ENCODE results near the gene CCSER1. TPM values are rescaled to one million over a fixed set of nuclear protein-coding genes. Genes with fewer than 3 reads are reported as not detected.
"Not testable (repeated sequence)": the region's sequence is repeated elsewhere in the genome, so short reads cannot be mapped to it uniquely, and the experiment has no call there.

The CCSER1 gene
- total RNA-seq, 1 donor from 2014 or later = 8.4 TPM

DNA sequence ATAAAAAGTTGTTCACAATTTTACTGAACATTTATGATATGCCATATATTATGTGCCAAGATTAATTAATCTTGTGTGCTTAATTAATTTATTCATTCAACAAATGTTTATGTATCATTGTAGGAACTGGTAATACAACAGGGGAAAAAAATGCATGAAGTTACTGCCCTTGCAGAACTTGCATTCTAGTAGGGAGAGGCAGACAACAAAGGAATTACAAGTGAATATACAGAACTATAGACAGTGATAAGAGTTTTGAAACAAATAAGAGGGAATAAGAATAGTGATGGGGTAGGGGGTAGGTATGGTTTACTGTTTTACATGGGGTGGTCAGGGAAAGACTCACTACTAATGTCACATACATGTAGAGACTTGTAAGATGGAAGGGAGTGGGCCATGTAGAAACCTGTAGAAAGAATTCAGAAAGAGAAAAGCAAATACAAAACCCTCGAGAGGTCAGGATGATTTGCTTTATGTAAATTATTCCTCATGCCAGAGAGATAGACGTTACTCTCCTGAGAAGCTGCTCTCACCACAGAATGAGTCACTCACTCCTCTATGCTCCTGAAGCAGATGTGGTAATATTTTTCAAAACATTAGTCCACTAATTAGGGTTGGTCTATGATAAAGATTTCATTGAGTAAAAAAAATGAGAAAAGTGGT lies 1321.6 kb downstream of the CCSER1 start:
- H3K4me1 ChIP-seq = no peaks in the 10 kb centered on the region
- no peak for ATAC-seq
- no peak for DNase-seq
- no peaks in the 10 kb centered on the region for H3K36me3 ChIP-seq
- no peak for TF ChIP-seq CTCF (IDR thresholded peaks at IDR 0.05)
- H3K4me3 ChIP-seq = no peak overlapping the region
- intact Hi-C loops (cut with DNase I) = no loop called here
- H3K27me3 ChIP-seq (ENCODE audit: low read depth) = no peaks in the 10 kb centered on the region
- H3K27ac ChIP-seq = no peak overlapping the region
- H3K9me3 ChIP-seq = no peaks in the 10 kb centered on the region

DNA sequence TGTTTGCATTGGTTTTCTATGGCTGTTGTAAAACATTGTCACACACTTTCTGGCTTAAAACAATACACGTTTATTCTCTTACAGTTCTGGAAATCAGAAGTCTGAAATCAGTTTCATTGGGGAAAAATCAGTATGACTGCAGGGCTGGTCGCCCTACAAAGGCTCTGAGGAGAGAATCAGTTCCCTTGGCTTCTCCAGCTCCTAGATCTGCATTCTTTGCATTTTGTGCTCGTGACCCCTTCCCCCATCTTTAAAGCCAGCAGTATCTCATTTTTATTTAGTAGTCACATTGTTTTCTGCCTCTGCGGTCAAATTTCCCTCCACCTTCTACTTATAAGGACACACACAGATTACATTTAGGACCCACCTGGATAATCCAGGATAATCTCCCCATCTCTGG lies 1326.9 kb downstream of the CCSER1 start:
- Histone ChIP-seq H3K4me3 (no peak overlapping the region), H3K36me3 (no peaks in the 10 kb centered on the region), H3K27me3 (ENCODE audit: low read depth) (no peaks in the 10 kb centered on the region), H3K4me1 (no peaks in the 10 kb centered on the region), H3K9me3 (no peaks in the 10 kb centered on the region), H3K27ac (no peak overlapping the region)
- intact Hi-C loops (cut with DNase I) = no loop called here
- ATAC-seq = no peak
- TF ChIP-seq CTCF (IDR thresholded peaks at IDR 0.05) = no peak
- no peak for DNase-seq

DNA sequence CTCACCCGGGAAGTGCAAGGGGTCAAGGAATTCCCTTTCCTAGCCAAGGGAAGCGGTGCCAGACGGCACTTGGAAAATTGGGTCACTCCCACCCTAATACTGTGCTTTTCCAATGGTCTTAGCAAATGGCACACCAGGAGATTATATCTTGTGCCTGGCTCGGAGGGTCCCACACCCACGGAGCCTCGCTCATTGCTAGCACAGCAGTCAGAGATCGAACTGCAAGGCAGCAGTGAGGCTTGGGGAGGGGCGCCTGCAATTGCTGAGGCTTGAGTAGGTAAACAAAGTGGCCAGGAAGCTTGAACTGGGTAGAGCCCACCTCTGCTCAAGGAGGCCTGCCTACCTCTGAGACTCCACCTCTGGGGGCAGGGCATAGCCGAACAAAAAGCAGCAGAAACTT lies 1335.4 kb downstream of the CCSER1 start:
- intact Hi-C loops (cut with DNase I); ATAC-seq; H3K27ac ChIP-seq; H3K9me3 ChIP-seq; H3K36me3 ChIP-seq; H3K27me3 ChIP-seq (ENCODE audit: low read depth); H3K4me1 ChIP-seq; H3K4me3 ChIP-seq: not testable (repeated sequence)
- DNase-seq = peak; percentile 18

GRCh38 chr4:91470671-91471070 lies 1343.5 kb downstream of the CCSER1 start:
- no peaks in the 10 kb centered on the region for H3K36me3 ChIP-seq
- H3K27me3 ChIP-seq (ENCODE audit: low read depth) = no peaks in the 10 kb centered on the region
- TF ChIP-seq CTCF (IDR thresholded peaks at IDR 0.05) = no peak
- no peaks in the 10 kb centered on the region for H3K9me3 ChIP-seq
- DNase-seq (no peak), ATAC-seq (no peak)
- H3K27ac ChIP-seq = no peak overlapping the region
- no peaks in the 10 kb centered on the region for H3K4me1 ChIP-seq
- intact Hi-C loops (cut with DNase I) = no loop called here
- no peak overlapping the region for H3K4me3 ChIP-seq

DNA sequence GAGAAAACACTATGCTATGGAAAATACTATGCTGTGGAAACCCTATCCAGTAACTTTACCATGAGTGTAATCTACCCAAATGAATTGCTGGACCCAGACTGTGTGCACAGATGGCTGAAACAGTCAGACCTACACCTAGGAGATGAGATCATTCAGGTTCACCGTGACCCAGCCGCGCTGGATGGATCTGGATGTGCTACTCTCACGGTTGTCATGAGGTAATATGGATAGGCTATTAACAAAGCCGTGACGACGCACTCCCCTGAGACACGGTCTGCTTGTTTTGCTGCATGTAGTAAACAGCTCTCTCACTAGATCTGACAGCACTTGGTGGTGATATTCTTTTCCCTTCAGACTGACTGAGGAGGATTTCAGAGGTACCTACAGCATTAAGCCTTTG lies 1344.1 kb downstream of the CCSER1 start:
- peak; percentile 17 for DNase-seq
- H3K4me3 ChIP-seq = no peak overlapping the region

More for the DNA sequence above, 1344.1 kb downstream of the CCSER1 start:
- Histone ChIP-seq H3K4me1 (no peaks in the 10 kb centered on the region), H3K27me3 (ENCODE audit: low read depth) (no peaks in the 10 kb centered on the region), H3K36me3 (no peaks in the 10 kb centered on the region), H3K27ac (no peak overlapping the region), H3K9me3 (no peaks in the 10 kb centered on the region)
- intact Hi-C loops (cut with DNase I) = no loop called here
- no peak for TF ChIP-seq CTCF (IDR thresholded peaks at IDR 0.05)
- ATAC-seq = no peak
